LNCaP clone FGC (cell line): ENCODE measurements around the gene ZNF423.

Experiments
- DNase-seq: peaks from one replicate; pipeline ENCODE4 v3.0.0-alpha.2; 2011; ENCODE audit warnings: low read depth
- H3K4me3 ChIP-seq: 2 replicates; pipeline ENCODE4 v1.5.1; 2011; ENCODE audit warnings: mild to moderate bottlenecking, low read depth, low read length, control low read depth
- CTCF ChIP-seq: IDR thresholded peaks from 2 replicates; pipeline ENCODE4 v1.5.1; 2012; ENCODE audit warnings: mild to moderate bottlenecking; ENCODE audit not compliant: control insufficient read depth, insufficient read depth; ENCODE audit errors: extremely low read depth

ZNF423 gene

GRCh38 chr16:49505556-49505955 is 350.4 kb downstream of the ZNF423 start:
- no peak for TF ChIP-seq CTCF
- no peak overlapping the region for H3K4me3 ChIP-seq
- no peak for DNase-seq

GRCh38 chr16:49504626-49505025 is 351.3 kb downstream of the ZNF423 start:
- DNase-seq, result no peak
- no peak overlapping the region for H3K4me3 ChIP-seq
- no peak for TF ChIP-seq CTCF

- no peak for DNase-seq
- H3K4me3 ChIP-seq, result no peak overlapping the region
- TF ChIP-seq CTCF, result no peak
These were observed 351.9 kb downstream of the ZNF423 start for GRCh38 chr16:49504023-49504364.

- no peak overlapping the region for H3K4me3 ChIP-seq
- DNase-seq, result no peak
- no peak for TF ChIP-seq CTCF
These were observed 352.5 kb downstream of the ZNF423 start for GRCh38 chr16:49503256-49504022.

- TF ChIP-seq CTCF, result no peak
- DNase-seq, result no peak
- no peak overlapping the region for H3K4me3 ChIP-seq
These were observed 353.6 kb downstream of the ZNF423 start for GRCh38 chr16:49502136-49502881.

- no peak overlapping the region for H3K4me3 ChIP-seq
- no peak for TF ChIP-seq CTCF
- DNase-seq, result peak; percentile 61
These were observed 355.9 kb downstream of the ZNF423 start for GRCh38 chr16:49499869-49500610.
